ENCODE data around the gene KCNIP4.

KCNIP4 gene

GRCh38 chr4:20696815-20697214 lies 1251.8 kb downstream of the KCNIP4 start:
- Histone ChIP-seq H3K4me3 (ENCODE audit: extremely low read depth, insufficient read depth, low read length, poor library complexity, severe bottlenecking) (no peak overlapping the region), H3K9me3 (ENCODE audit: control insufficient read depth, low read length) (no peaks in the 10 kb centered on the region)
- WGBS, 2 experiments (ENCODE audit: insufficient coverage in 2 of 2): no CpG with 5 or more reads among the region's 1 CpG

GRCh38 chr4:20687864-20688263 lies 1260.7 kb downstream of the KCNIP4 start:
- H3K36me3 ChIP-seq (ENCODE audit: control insufficient read depth, insufficient read depth, low read length): no peaks in the 10 kb centered on the region
- no peaks in the 10 kb centered on the region for H3K9me3 ChIP-seq (ENCODE audit: control insufficient read depth, low read length)
- H3K4me3 ChIP-seq (ENCODE audit: extremely low read depth, insufficient read depth, low read length, poor library complexity, severe bottlenecking): no peak overlapping the region
- 75% methylated on average over 1 of the region's 3 CpGs; no CpG with 5 or more reads in 1 of the 2 experiments for WGBS, 2 experiments (ENCODE audit: insufficient coverage in 2 of 2)
- no peak overlapping the region for H3K27ac ChIP-seq (ENCODE audit: low read depth, low read length, severe bottlenecking)
- H3K4me1 ChIP-seq (ENCODE audit: control insufficient read depth, insufficient read depth, low read length, poor library complexity, severe bottlenecking): no peaks in the 10 kb centered on the region

More at GRCh38 chr4:20696815-20697214, 1251.8 kb downstream of the KCNIP4 start:
- no peaks in the 10 kb centered on the region for H3K4me1 ChIP-seq (ENCODE audit: control insufficient read depth, insufficient read depth, low read length, poor library complexity, severe bottlenecking)
- H3K27ac ChIP-seq (ENCODE audit: low read depth, low read length, severe bottlenecking): no peak overlapping the region
- H3K36me3 ChIP-seq (ENCODE audit: control insufficient read depth, insufficient read depth, low read length): no peaks in the 10 kb centered on the region

GRCh38 chr4:20684852-20685763 lies 1263.5 kb downstream of the KCNIP4 start:
- Histone ChIP-seq H3K4me1 (ENCODE audit: control insufficient read depth, insufficient read depth, low read length, poor library complexity, severe bottlenecking) (no peaks in the 10 kb centered on the region), H3K4me3 (ENCODE audit: extremely low read depth, insufficient read depth, low read length, poor library complexity, severe bottlenecking) (no peak overlapping the region), H3K9me3 (ENCODE audit: control insufficient read depth, low read length) (no peaks in the 10 kb centered on the region), H3K36me3 (ENCODE audit: control insufficient read depth, insufficient read depth, low read length) (no peaks in the 10 kb centered on the region), H3K27ac (ENCODE audit: low read depth, low read length, severe bottlenecking) (no peak overlapping the region)
- WGBS, 2 experiments (ENCODE audit: insufficient coverage in 2 of 2): 0% methylated on average over 1 to 2 of the region's 6 CpGs

- Histone ChIP-seq H3K4me3 (ENCODE audit: extremely low read depth, insufficient read depth, low read length, poor library complexity, severe bottlenecking) (no peak overlapping the region), H3K27ac (ENCODE audit: low read depth, low read length, severe bottlenecking) (no peak overlapping the region), H3K36me3 (ENCODE audit: control insufficient read depth, insufficient read depth, low read length) (no peaks in the 10 kb centered on the region), H3K4me1 (ENCODE audit: control insufficient read depth, insufficient read depth, low read length, poor library complexity, severe bottlenecking) (no peaks in the 10 kb centered on the region), H3K9me3 (ENCODE audit: control insufficient read depth, low read length) (no peaks in the 10 kb centered on the region)
- no CpG with 5 or more reads among the region's 3 CpGs for WGBS, 2 experiments (ENCODE audit: insufficient coverage in 2 of 2)
These were observed 1264.8 kb downstream of the KCNIP4 start for GRCh38 chr4:20683766-20684165.

GRCh38 chr4:20682853-20683252 lies 1265.7 kb downstream of the KCNIP4 start:
- no peak overlapping the region for H3K27ac ChIP-seq (ENCODE audit: low read depth, low read length, severe bottlenecking)
- H3K9me3 ChIP-seq (ENCODE audit: control insufficient read depth, low read length): no peaks in the 10 kb centered on the region
- H3K4me3 ChIP-seq (ENCODE audit: extremely low read depth, insufficient read depth, low read length, poor library complexity, severe bottlenecking): no peak overlapping the region
- WGBS, 2 experiments (ENCODE audit: insufficient coverage in 2 of 2): 83 to 88% methylated on average over 2 to 3 of the region's 3 CpGs
- no peaks in the 10 kb centered on the region for H3K36me3 ChIP-seq (ENCODE audit: control insufficient read depth, insufficient read depth, low read length)
- no peaks in the 10 kb centered on the region for H3K4me1 ChIP-seq (ENCODE audit: control insufficient read depth, insufficient read depth, low read length, poor library complexity, severe bottlenecking)

- no peak overlapping the region for H3K27ac ChIP-seq (ENCODE audit: low read depth, low read length, severe bottlenecking)
- H3K4me1 ChIP-seq (ENCODE audit: control insufficient read depth, insufficient read depth, low read length, poor library complexity, severe bottlenecking): no peaks in the 10 kb centered on the region
- H3K9me3 ChIP-seq (ENCODE audit: control insufficient read depth, low read length): no peaks in the 10 kb centered on the region
- WGBS, 2 experiments (ENCODE audit: insufficient coverage in 2 of 2): 70 to 91% methylated on average over 1 of the region's 1 CpG
- H3K4me3 ChIP-seq (ENCODE audit: extremely low read depth, insufficient read depth, low read length, poor library complexity, severe bottlenecking): no peak overlapping the region
- no peaks in the 10 kb centered on the region for H3K36me3 ChIP-seq (ENCODE audit: control insufficient read depth, insufficient read depth, low read length)
These were observed 1267.3 kb downstream of the KCNIP4 start for GRCh38 chr4:20681271-20681670.

GRCh38 chr4:20680736-20681135 lies 1267.8 kb downstream of the KCNIP4 start:
- 67 to 88% methylated on average over 1 of the region's 1 CpG for WGBS, 2 experiments (ENCODE audit: insufficient coverage in 2 of 2)
- Histone ChIP-seq H3K9me3 (ENCODE audit: control insufficient read depth, low read length) (no peaks in the 10 kb centered on the region), H3K4me3 (ENCODE audit: extremely low read depth, insufficient read depth, low read length, poor library complexity, severe bottlenecking) (no peak overlapping the region), H3K4me1 (ENCODE audit: control insufficient read depth, insufficient read depth, low read length, poor library complexity, severe bottlenecking) (no peaks in the 10 kb centered on the region), H3K27ac (ENCODE audit: low read depth, low read length, severe bottlenecking) (no peak overlapping the region), H3K36me3 (ENCODE audit: control insufficient read depth, insufficient read depth, low read length) (no peaks in the 10 kb centered on the region)

- 71% methylated on average over 1 of the region's 1 CpG; no CpG with 5 or more reads in 1 of the 2 experiments for WGBS, 2 experiments (ENCODE audit: insufficient coverage in 2 of 2)
- Histone ChIP-seq H3K36me3 (ENCODE audit: control insufficient read depth, insufficient read depth, low read length) (no peaks in the 10 kb centered on the region), H3K4me1 (ENCODE audit: control insufficient read depth, insufficient read depth, low read length, poor library complexity, severe bottlenecking) (no peaks in the 10 kb centered on the region), H3K9me3 (ENCODE audit: control insufficient read depth, low read length) (no peaks in the 10 kb centered on the region), H3K27ac (ENCODE audit: low read depth, low read length, severe bottlenecking) (no peak overlapping the region), H3K4me3 (ENCODE audit: extremely low read depth, insufficient read depth, low read length, poor library complexity, severe bottlenecking) (no peak overlapping the region)
These were observed 1268.6 kb downstream of the KCNIP4 start for GRCh38 chr4:20679951-20680350.

All from mesodermal cell (in vitro differentiated cells).